ENCODE measurements around the gene CHRNE. TPM values are rescaled to one million over a fixed set of nuclear protein-coding genes. Genes with fewer than 3 reads are reported as not detected.

The CHRNE gene
- total RNA-seq, 1 experiment from 2014 or later, result 0.31 TPM

GRCh38 chr17:4947411-4948165 lies 44.7 kb upstream of the CHRNE start:
- Histone ChIP-seq H2BK20ac (ENCODE audit: low read depth, low read length, poor library complexity, severe bottlenecking) (no peak overlapping the region), H2BK5ac (ENCODE audit: insufficient read length, low read length) (no peak overlapping the region), H3K9ac (ENCODE audit: extremely low read depth, insufficient read length, low read length) (peak overlapping the region; percentile 94), H2BK120ac (ENCODE audit: low read depth, low read length, poor library complexity, severe bottlenecking) (no peak overlapping the region), H3K79me2 (ENCODE audit: insufficient read depth, low read length) (peaks cover 13% of the 10 kb centered on the region; the same call in 1 of the 2 replicates), H4K20me1 (ENCODE audit: control insufficient read depth, insufficient read depth, insufficient read length) (no peaks in the 10 kb centered on the region), H2AFZ (ENCODE audit: low read length) (no peak overlapping the region), H3K4me1 (ENCODE audit: insufficient read depth, low read length) (peaks cover 4% of the 10 kb centered on the region; the same call in 1 of the 2 replicates), H3K9me3 (ENCODE audit: control insufficient read depth, low read depth, low read length) (no peaks in the 10 kb centered on the region), H3K23ac (ENCODE audit: insufficient read length, low read depth, low read length) (no peak overlapping the region), H2BK12ac (ENCODE audit: insufficient read length, low read depth, low read length) (no peak overlapping the region), H2AK5ac (ENCODE audit: insufficient read length, low read length) (no peak overlapping the region), H3K27ac (ENCODE audit: insufficient read length, low read depth, low read length) (peak overlapping the region; percentile 32), H4K91ac (ENCODE audit: insufficient read length, low read depth, low read length) (no peak overlapping the region), H3K56ac (ENCODE audit: insufficient read length, low read depth, low read length) (no peak overlapping the region), H3K79me1 (ENCODE audit: insufficient read depth, low read depth, low read length, poor library complexity, severe bottlenecking) (peaks cover 4% of the 10 kb centered on the region), H3K4ac (ENCODE audit: low read depth, low read length) (no peak overlapping the region), H3K18ac (ENCODE audit: insufficient read length, low read depth, low read length) (peak overlapping the region; percentile 85), H3K27me3 (ENCODE audit: insufficient read depth, low read length) (no peaks in the 10 kb centered on the region), H4K8ac (replicated peaks; ENCODE audit: insufficient read length, low read depth, low read length) (no peak overlapping the region), H2BK15ac (ENCODE audit: low read depth, low read length) (no peak overlapping the region), H3K23me2 (ENCODE audit: insufficient read length, low read depth, low read length, poor library complexity, severe bottlenecking) (peaks cover 23% of the 10 kb centered on the region), H3K4me2 (ENCODE audit: insufficient read depth, insufficient read length, low read length) (peak overlapping the region; percentile 72), H3T11ph (ENCODE audit: low read length) (no peak overlapping the region), H4K5ac (ENCODE audit: insufficient read length, low read depth, low read length) (no peak overlapping the region), H3K14ac (ENCODE audit: insufficient read depth, low read length) (peak overlapping the region; percentile 96)
- TF ChIP-seq, protein P1, sequence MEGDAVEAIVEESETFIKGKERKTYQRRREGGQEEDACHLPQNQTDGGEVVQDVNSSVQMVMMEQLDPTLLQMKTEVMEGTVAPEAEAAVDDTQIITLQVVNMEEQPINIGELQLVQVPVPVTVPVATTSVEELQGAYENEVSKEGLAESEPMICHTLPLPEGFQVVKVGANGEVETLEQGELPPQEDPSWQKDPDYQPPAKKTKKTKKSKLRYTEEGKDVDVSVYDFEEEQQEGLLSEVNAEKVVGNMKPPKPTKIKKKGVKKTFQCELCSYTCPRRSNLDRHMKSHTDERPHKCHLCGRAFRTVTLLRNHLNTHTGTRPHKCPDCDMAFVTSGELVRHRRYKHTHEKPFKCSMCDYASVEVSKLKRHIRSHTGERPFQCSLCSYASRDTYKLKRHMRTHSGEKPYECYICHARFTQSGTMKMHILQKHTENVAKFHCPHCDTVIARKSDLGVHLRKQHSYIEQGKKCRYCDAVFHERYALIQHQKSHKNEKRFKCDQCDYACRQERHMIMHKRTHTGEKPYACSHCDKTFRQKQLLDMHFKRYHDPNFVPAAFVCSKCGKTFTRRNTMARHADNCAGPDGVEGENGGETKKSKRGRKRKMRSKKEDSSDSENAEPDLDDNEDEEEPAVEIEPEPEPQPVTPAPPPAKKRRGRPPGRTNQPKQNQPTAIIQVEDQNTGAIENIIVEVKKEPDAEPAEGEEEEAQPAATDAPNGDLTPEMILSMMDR (conservative IDR thresholded peaks at IDR 0.05), result no peak
- Mint-ChIP-seq H3K4me3 (peak overlapping the region; percentile 95 to 100), H3K9me3 (peaks cover 0 to 2% of the 10 kb centered on the region in 2 experiments; a peak in 2 of 5 replicates), H3K27ac (peak overlapping the region; percentile 94 to 96 (median 96); a peak in 6 of 7 replicates), H3K4me1 (peaks cover 37 to 38% of the 10 kb centered on the region in 2 experiments), H3K27me3 (ENCODE audit: low read depth) (peaks cover 5% of the 10 kb centered on the region), H3K36me3 (ENCODE audit: insufficient read depth in 1 of 3, low read depth in 3 of 3) (peaks cover 27 to 49% (median 40%) of the 10 kb centered on the region in 3 experiments)
- no CpG with 5 or more reads among the region's 56 CpGs for WGBS (ENCODE audit: extremely low coverage, insufficient read length, low lambda C conversion rate)
- DNase-seq, result peak; percentile 72

Data from H9 (cell line).